OCI-LY1 (cell line): ENCODE data around the gene NUBP2.

Source experiments
- CTCF ChIP-seq: fragments of 200-600 bp; sonication (generic), shearing (Covaris generic); IDR thresholded peaks from 2 replicates; pipeline ENCODE4 v1.5.1; 2017; ENCODE audit warnings: mild to moderate bottlenecking, antibody characterized with exemption, low read length, moderate library complexity, mixed read lengths
- EZH2 ChIP-seq: fragments of 200-600 bp; sonication (generic), shearing (Covaris generic); IDR thresholded peaks from 2 replicates; pipeline ENCODE4 v1.8.0; 2017; ENCODE audit warnings: borderline replicate concordance, mixed run types, mild to moderate bottlenecking, antibody characterized with exemption, low read length, moderate library complexity, mixed read lengths

GRCh38 chr16:1789643-1790045 is 6.9 kb downstream of the NUBP2 start:
- TF ChIP-seq CTCF, result no peak
- no peak for TF ChIP-seq EZH2
